ENCODE results near the gene NRAP. TPM values are rescaled to one million over a fixed set of nuclear protein-coding genes. Genes with fewer than 3 reads are reported as not detected.
A peak's percentile ranks its signal among the peaks of the same experiment; 100 is the strongest.

The NRAP gene
- total and polyA plus RNA-seq, 2 donors (not counting 3 experiments of a cell fraction or from before 2014, with no cell fraction given): not detected

DNA sequence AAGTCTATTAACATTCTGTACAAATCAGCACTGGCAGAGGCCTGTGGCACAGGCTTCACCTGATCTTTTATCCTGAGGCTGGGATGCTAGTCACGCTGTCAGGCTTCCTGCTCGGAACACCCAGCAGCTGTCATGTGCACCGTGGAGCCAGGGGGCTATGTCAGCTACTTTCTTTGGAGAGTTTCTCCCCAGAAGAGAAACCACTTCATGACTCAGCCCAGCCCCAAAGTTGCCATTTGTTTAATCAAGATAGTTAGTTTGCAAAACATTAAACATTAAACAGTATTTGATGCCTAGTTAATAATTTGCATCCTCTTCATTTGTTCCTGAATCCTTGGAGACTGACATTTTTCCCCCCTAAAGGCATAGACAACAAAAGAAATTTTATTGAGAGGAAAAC, 111.1 kb downstream of the NRAP start, which contains the start of gene HABP2:
Gene HABP2, plus strand, starts transcription at position 353 of the 400 bp plus-strand sequence. CDS start 69 bp downstream, outside the sequence.
- CTCF ChIA-PET: interaction anchor here (1.6 kb wide), 1 partner anchor 32 kb away, joined by 4 read pairs; no protein-coding TSS in a partner anchor
- Histone ChIP-seq H3K4me2 (ENCODE audit: insufficient read depth, low read length) (no peak within 1 kb of the TSS), H3K27ac (ENCODE audit: insufficient read depth, low read depth, low read length) (peak within 1 kb of the TSS; percentile 51), H3K9me3 (replicated peaks; ENCODE audit: control insufficient read depth, insufficient read depth, low read length) (no peaks in the 10 kb centered on the region), H2AFZ (ENCODE audit: low read depth, low read length) (peak within 1 kb of the TSS; percentile 17), H3K9ac (replicated peaks; ENCODE audit: extremely low read depth, insufficient read depth, low read length) (no peak within 1 kb of the TSS), H3K9me1 (replicated peaks; ENCODE audit: control insufficient read depth, extremely low read depth, insufficient read depth, low read length) (no peaks in the 10 kb centered on the region), H3K27me3 (ENCODE audit: control insufficient read depth in 2 of 2, insufficient read depth in 2 of 2, low read length in 2 of 2) (no peaks in the 10 kb centered on the region), H3K4me1 (ENCODE audit: control insufficient read depth, extremely low read depth, insufficient read depth, low read length) (peaks cover 41% of the 10 kb centered on the region), H4K20me1 (replicated peaks; ENCODE audit: control insufficient read depth, extremely low read depth, insufficient read depth, low read length) (no peaks in the 10 kb centered on the region), H3K36me3 (ENCODE audit: control insufficient read depth in 2 of 2, extremely low read depth in 1 of 2, insufficient read depth in 2 of 2, low read length in 2 of 2) (no peaks in the 10 kb centered on the region), H3K4me3 (replicated peaks in 1 of 3; ENCODE audit: insufficient read depth in 1 of 3, low read depth in 1 of 3, low read length in 3 of 3) (no peak within 1 kb of the TSS), H3K79me2 (ENCODE audit: control insufficient read depth, insufficient read depth, low read length) (no peaks in the 10 kb centered on the region)
- no TSS peak for BruUV-seq (replicated peaks)
- POLR2A ChIA-PET: no interaction called here
- dilution Hi-C loops (cut with MboI; ENCODE audit: extremely low pct_ligation_motif_present, low sequenced_read_pairs): no loop called here
- FAIRE-seq (no peak), DNase-seq (ENCODE audit: low read depth, low spot score) (no peak)
- intact Hi-C loops (cut with micrococcal nuclease): loop anchor here (10.0 kb wide), 1 partner anchor 528 kb away; no protein-coding TSS in a partner anchor
- no peak for TF ChIP-seq JUN (IDR thresholded peaks at IDR 0.05; ENCODE audit: borderline replicate concordance, insufficient read depth, insufficient read length, low read depth)
- TF ChIP-seq POLR2AphosphoS5 (IDR thresholded peaks at IDR 0.05; ENCODE audit: insufficient read depth, low read depth, low read length): no peak
- no peak for TF ChIP-seq FOS (IDR thresholded peaks at IDR 0.05; ENCODE audit: borderline replicate concordance, insufficient read depth, low read length)
- no peak for TF ChIP-seq GATA2 (IDR thresholded peaks at IDR 0.05; ENCODE audit: insufficient read depth, insufficient read length, low read depth, low read length)
- TF ChIP-seq MYC (IDR thresholded peaks at IDR 0.05; ENCODE audit: low read depth, low read length): no peak
- TF ChIP-seq MAX (IDR thresholded peaks at IDR 0.05; ENCODE audit: insufficient read depth, insufficient read length): no peak
- no peak for TF ChIP-seq EZH2 (IDR thresholded peaks at IDR 0.05; ENCODE audit: borderline replicate concordance, low read depth, low read length, severe bottlenecking)
- no peak for TF ChIP-seq POLR2A (IDR thresholded peaks at IDR 0.05; ENCODE audit: low read depth, low read length)

DNA sequence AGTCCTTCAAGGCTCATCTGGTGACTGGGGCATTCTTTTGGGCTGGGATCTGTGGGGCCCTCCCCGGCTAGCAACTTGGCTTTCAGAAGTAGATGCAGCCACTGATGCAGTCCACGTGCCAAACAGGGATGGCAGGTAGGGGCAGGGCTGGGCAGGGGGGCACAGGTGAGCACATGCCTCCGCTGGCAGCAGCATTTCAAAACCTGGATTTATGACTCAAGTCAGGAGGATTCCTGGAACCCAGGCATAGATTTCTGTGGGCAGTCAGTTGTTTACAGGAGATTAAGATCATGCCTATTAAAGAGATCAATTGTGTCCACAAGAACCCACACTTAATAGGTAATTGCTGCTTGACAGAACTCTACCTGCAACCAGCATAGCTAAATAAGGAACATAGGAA, 111.8 kb downstream of the NRAP start:
- Histone ChIP-seq H3K79me2 (ENCODE audit: control insufficient read depth, insufficient read depth, low read length) (no peaks in the 10 kb centered on the region), H3K27ac (ENCODE audit: insufficient read depth, low read depth, low read length) (no peak overlapping the region), H3K36me3 (ENCODE audit: control insufficient read depth in 2 of 2, extremely low read depth in 1 of 2, insufficient read depth in 2 of 2, low read length in 2 of 2) (no peaks in the 10 kb centered on the region), H3K27me3 (ENCODE audit: control insufficient read depth in 2 of 2, insufficient read depth in 2 of 2, low read length in 2 of 2) (no peaks in the 10 kb centered on the region), H3K9ac (replicated peaks; ENCODE audit: extremely low read depth, insufficient read depth, low read length) (no peak overlapping the region), H2AFZ (ENCODE audit: low read depth, low read length) (no peak overlapping the region), H3K4me1 (ENCODE audit: control insufficient read depth, extremely low read depth, insufficient read depth, low read length) (peaks cover 34% of the 10 kb centered on the region), H3K4me2 (ENCODE audit: insufficient read depth, low read length) (no peak overlapping the region), H3K9me3 (replicated peaks; ENCODE audit: control insufficient read depth, insufficient read depth, low read length) (no peaks in the 10 kb centered on the region), H4K20me1 (replicated peaks; ENCODE audit: control insufficient read depth, extremely low read depth, insufficient read depth, low read length) (no peaks in the 10 kb centered on the region), H3K4me3 (replicated peaks in 1 of 3; ENCODE audit: insufficient read depth in 1 of 3, low read depth in 1 of 3, low read length in 3 of 3) (no peak overlapping the region), H3K9me1 (replicated peaks; ENCODE audit: control insufficient read depth, extremely low read depth, insufficient read depth, low read length) (no peaks in the 10 kb centered on the region)
- ChIA-PET CTCF (no interaction called here), POLR2A (no interaction called here)
- no TSS peak for BruUV-seq (replicated peaks)
- no peak for FAIRE-seq
- TF ChIP-seq JUN (IDR thresholded peaks at IDR 0.05; ENCODE audit: borderline replicate concordance, insufficient read depth, insufficient read length, low read depth) (no peak), POLR2A (IDR thresholded peaks at IDR 0.05; ENCODE audit: low read depth, low read length) (no peak), MAX (IDR thresholded peaks at IDR 0.05; ENCODE audit: insufficient read depth, insufficient read length) (no peak), EZH2 (IDR thresholded peaks at IDR 0.05; ENCODE audit: borderline replicate concordance, low read depth, low read length, severe bottlenecking) (no peak), MYC (IDR thresholded peaks at IDR 0.05; ENCODE audit: low read depth, low read length) (no peak), POLR2AphosphoS5 (IDR thresholded peaks at IDR 0.05; ENCODE audit: insufficient read depth, low read depth, low read length) (no peak), GATA2 (IDR thresholded peaks at IDR 0.05; ENCODE audit: insufficient read depth, insufficient read length, low read depth, low read length) (no peak), FOS (IDR thresholded peaks at IDR 0.05; ENCODE audit: borderline replicate concordance, insufficient read depth, low read length) (no peak)
- TF ChIP-seq, protein P1, sequence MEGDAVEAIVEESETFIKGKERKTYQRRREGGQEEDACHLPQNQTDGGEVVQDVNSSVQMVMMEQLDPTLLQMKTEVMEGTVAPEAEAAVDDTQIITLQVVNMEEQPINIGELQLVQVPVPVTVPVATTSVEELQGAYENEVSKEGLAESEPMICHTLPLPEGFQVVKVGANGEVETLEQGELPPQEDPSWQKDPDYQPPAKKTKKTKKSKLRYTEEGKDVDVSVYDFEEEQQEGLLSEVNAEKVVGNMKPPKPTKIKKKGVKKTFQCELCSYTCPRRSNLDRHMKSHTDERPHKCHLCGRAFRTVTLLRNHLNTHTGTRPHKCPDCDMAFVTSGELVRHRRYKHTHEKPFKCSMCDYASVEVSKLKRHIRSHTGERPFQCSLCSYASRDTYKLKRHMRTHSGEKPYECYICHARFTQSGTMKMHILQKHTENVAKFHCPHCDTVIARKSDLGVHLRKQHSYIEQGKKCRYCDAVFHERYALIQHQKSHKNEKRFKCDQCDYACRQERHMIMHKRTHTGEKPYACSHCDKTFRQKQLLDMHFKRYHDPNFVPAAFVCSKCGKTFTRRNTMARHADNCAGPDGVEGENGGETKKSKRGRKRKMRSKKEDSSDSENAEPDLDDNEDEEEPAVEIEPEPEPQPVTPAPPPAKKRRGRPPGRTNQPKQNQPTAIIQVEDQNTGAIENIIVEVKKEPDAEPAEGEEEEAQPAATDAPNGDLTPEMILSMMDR (IDR thresholded peaks at IDR 0.05; ENCODE audit: extremely low read depth in 1 of 2, insufficient read depth in 1 of 2, low read depth in 1 of 2, low read length in 2 of 2): no peak
- intact Hi-C loops (cut with micrococcal nuclease): loop anchor here (10.0 kb wide), 1 partner anchor 527 kb away; no protein-coding TSS in a partner anchor
- no peak for DNase-seq (ENCODE audit: low read depth, low spot score)
- dilution Hi-C loops (cut with MboI; ENCODE audit: extremely low pct_ligation_motif_present, low sequenced_read_pairs): no loop called here

Data from endothelial cell of umbilical vein (primary cell).